Kidney (tissue), 14 donors: ENCODE results near the gene BIN1. TPM values are rescaled to one million over a fixed set of nuclear protein-coding genes. Genes with fewer than 3 reads are reported as not detected.

Experiments
- DNase-seq, 5 donors: peaks; one replicate each; pipeline ENCODE4 v3.0.0-alpha.2; 2013 to 2020
- FAIRE-seq: peaks from 2 replicates; lab custom pipeline; 2012; peaks lifted over from hg19 to GRCh38; lab: Jason Lieb, UNC
- H3K27ac ChIP-seq, 2 donors: one replicate each; pipeline ENCODE4 v1.7.0; 2013; ENCODE audit warnings: low read depth in 2 of 2, low read length in 2 of 2, inconsistent platforms in 1 of 2
- H3K27me3 ChIP-seq: one replicate; pipeline ENCODE4 v1.7.1; 2013; ENCODE audit warnings: low read length, inconsistent platforms; ENCODE audit not compliant: control insufficient read depth, insufficient read depth
- H3K36me3 ChIP-seq, 3 donors: one replicate each; pipeline versions ENCODE4 v1.7.0 to v1.7.1; 2013; ENCODE audit warnings: low read length in 3 of 3, control low read depth in 1 of 3, inconsistent platforms in 1 of 3; ENCODE audit not compliant: insufficient read depth in 3 of 3, control insufficient read depth in 2 of 3
- H3K4me1 ChIP-seq, 3 donors: one replicate each; pipeline versions ENCODE4 v1.7.0 to v1.7.1; 2013; ENCODE audit warnings: low read length in 3 of 3, inconsistent platforms in 1 of 3, low read depth in 1 of 3; ENCODE audit not compliant: control insufficient read depth in 2 of 3, insufficient read depth in 2 of 3
- H3K4me3 ChIP-seq, 3 donors: one replicate each; pipeline versions ENCODE4 v1.7.0 to v1.8.1; 2013; ENCODE audit warnings: low read length in 3 of 3, control low read depth in 1 of 3, inconsistent platforms in 1 of 3
- H3K9ac ChIP-seq, 3 donors: one replicate each; pipeline versions ENCODE4 v1.7.0 to v1.7.1; 2013; ENCODE audit warnings: low read length in 3 of 3, control low read depth in 1 of 3, inconsistent platforms in 1 of 3
- H3K9me3 ChIP-seq, 3 donors: one replicate each; pipeline versions ENCODE4 v1.7.0 to v1.7.1; 2013; ENCODE audit warnings: low read length in 3 of 3, control low read depth in 1 of 3, inconsistent platforms in 1 of 3; ENCODE audit not compliant: control insufficient read depth in 2 of 3, insufficient read depth in 1 of 3
- CTCF ChIP-seq: IDR thresholded peaks from 3 replicates; pipeline ENCODE4 v1.5.1; 2012; ENCODE audit warnings: mild to moderate bottlenecking, moderate library complexity, borderline replicate concordance; ENCODE audit not compliant: insufficient read depth; ENCODE audit errors: extremely low read depth
- intact Hi-C: fragments of 100-400 bp; cut with DNase I; formaldehyde crosslinking; loops from one replicate; pipeline ENCODE4 v1.11.1; 2022
- polyA plus RNA-seq: library from polyadenylated mRNA; stranded (reverse); fragments of 350-450 nt; fragmentation: Illumina TruSeq; extraction: RNeasy Lipid Tissue Mini Kit (QIAGEN cat#74804); gene quantifications from one replicate; pipeline ENCODE4 v1.2.3, GENCODE V29; 2014; ENCODE audit warnings: low read depth, low replicate concordance; ENCODE audit not compliant: insufficient read depth
- total RNA-seq: library from RNA; stranded (reverse); fragmentation: NEBNext Ultra II Directional; extraction: Animal tissue kit (Norgen Biotek cat#: 25700); gene quantifications from one replicate; pipeline ENCODE4 v1.2.1, GENCODE V29; 2021
- donor health status: control.
- donor health status: control.
- donor health status: control.
- donor health status: control.
- donor health status: control.
- donor health status: DM: yes; HTN: yes; CAD: no.
- donor health status: Normal renal cell carcinoma (clear cell type).

The BIN1 gene
- total and polyA plus RNA-seq, 2 donors from 2014 or later, result 121 to 167 TPM

DNA sequence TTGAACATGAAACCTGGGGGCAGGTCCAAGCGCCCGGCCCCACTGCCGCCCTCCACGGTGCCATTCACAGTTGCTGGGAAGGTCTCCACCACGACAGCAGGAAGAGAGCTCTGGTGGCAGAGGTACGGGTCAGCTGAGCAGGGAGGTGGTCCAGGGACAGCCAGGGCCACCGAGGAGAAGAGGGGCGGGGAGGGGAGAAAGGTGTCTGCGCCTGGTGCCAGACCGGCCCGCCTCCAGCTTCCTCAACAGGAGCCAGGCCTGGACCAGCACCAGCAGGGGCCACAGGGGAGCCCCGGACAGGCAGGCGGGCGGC is 56.2 kb downstream of the BIN1 start:
- no peak overlapping the region for H3K4me3 ChIP-seq
- DNase-seq (peak in 1 of 5 donors; percentile 70), FAIRE-seq (no peak)
- no peak for TF ChIP-seq CTCF
- no peaks in the 10 kb centered on the region for H3K27me3 ChIP-seq
- H3K36me3 ChIP-seq, result peaks cover 0 to 3% (median 0%) of the 10 kb centered on the region in 3 donors
- H3K9me3 ChIP-seq, result no peaks in the 10 kb centered on the region
- no peak overlapping the region for H3K9ac ChIP-seq
- intact Hi-C loops, result no loop called here
- peaks cover 0 to 12% (median 4%) of the 10 kb centered on the region in 3 donors for H3K4me1 ChIP-seq
- H3K27ac ChIP-seq, result no peak overlapping the region

DNA sequence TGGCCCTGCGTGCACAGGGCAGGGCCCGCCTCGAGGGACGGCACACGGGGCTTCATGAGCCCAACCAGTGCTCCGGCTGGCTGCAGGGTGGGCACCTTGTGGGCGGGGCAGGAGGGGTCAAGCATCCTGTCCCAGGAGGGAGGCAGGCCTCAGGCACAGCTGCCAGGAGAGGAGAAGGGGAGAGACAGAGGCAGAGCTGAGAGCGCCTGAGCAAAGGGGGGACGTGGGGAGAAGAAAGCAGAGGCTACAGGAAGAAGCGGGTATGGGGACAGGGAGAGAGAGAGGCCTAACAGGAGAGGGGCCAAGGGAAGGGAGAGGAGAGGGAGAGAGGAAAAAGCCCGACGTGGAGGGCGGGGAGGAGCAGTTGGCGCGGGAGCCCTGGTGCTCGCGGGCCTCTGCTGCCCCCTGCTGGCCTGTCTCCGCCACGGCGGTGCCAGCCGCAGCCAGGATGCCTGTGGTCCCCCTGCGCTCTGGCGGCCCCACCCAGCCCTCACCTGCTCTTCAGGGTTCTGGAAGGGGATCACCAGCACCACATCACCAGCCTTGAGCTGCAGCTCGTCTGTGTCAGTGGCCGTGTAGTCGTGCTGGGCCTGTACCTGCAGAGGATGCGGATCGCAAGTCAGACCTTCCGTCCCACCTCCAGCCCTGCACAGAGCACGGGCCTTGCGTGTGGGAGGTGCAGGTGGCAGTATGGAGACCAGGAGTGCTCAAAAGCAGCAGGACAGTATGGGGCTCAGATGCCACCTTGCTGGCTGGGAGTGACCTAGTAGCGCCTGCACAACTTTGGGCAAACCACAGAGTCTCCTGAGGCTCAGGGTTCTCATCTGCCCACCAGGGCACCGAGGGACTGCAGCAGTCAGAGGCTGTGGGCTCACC is 56.8 kb downstream of the BIN1 start:
- peak; percentile 77 to 89 (median 84) for DNase-seq
- Histone ChIP-seq H3K9me3 (no peaks in the 10 kb centered on the region), H3K4me1 (peaks cover 0 to 12% (median 4%) of the 10 kb centered on the region in 3 donors), H3K4me3 (no peak overlapping the region), H3K27me3 (no peaks in the 10 kb centered on the region), H3K36me3 (peaks cover 0 to 3% (median 0%) of the 10 kb centered on the region in 3 donors), H3K27ac (peak overlapping the region in 1 of 2 donors; percentile 8), H3K9ac (no peak overlapping the region)
- intact Hi-C loops, result no loop called here
- FAIRE-seq, result no peak
- peak; percentile 86 for TF ChIP-seq CTCF

DNA sequence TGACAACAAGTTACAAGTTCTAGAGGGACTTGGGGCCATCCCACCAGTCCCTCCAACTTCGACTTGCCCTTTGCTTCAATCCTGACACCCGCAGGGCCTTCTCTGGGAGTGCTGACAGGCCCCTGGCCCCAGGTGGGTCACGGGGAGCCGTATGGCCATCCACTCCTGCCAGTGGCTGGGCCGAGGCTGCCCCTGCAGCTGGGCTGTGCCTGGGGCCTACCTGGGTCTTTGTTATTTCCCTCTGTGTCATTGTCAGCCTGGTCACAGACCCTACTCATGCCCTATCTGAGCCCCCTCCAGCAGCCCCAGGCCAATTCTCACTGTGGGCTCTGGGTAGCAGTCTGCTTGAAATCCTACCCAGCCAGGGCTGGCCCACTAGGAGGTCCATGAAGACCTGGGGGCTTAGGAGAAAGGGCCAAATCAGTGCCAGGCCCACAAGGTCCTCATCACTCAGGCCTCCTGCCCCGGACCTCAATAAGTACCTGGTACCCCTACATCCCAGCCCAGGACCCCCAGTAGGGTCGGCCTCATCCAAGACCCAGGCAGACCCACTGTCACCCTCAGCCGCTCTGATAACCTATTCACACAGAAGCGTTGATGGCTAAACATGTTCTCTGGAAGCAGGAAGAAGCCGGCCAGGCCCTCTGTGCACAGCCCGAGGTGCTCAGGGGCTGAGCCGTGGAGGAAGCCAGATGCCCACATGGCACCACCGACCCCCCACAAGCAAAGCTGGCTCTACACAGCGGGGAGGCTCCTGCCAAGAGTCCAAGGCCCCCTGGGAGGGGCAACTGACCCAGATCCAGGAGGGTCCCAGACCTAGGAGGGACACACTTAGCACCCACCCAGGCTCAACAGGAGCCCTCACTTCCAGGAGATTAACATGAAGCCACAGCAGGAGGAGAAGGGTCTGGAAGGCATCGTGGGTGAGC is 57.7 kb downstream of the BIN1 start:
- Histone ChIP-seq H3K4me3 (no peak overlapping the region), H3K9me3 (no peaks in the 10 kb centered on the region), H3K36me3 (peaks cover 0 to 3% (median 0%) of the 10 kb centered on the region in 3 donors), H3K9ac (no peak overlapping the region), H3K4me1 (peaks cover 0 to 12% (median 0%) of the 10 kb centered on the region in 3 donors), H3K27me3 (no peaks in the 10 kb centered on the region), H3K27ac (no peak overlapping the region)
- intact Hi-C loops, result no loop called here
- FAIRE-seq (no peak), DNase-seq (peak in 3 of 5 donors; percentile 5 to 67 (median 45))
- no peak for TF ChIP-seq CTCF
